NOMO-1 treated with dmso at 0.1 percent for 144 hours (cell line): ENCODE measurements around the gene FTMT.
"Not testable (repeated sequence)": the region's sequence is repeated elsewhere in the genome, so short reads cannot be mapped to it uniquely, and the experiment has no call there.

Experiments
- DNase-seq: peaks from one replicate; lab custom pipeline; 2025; ENCODE audit not compliant: unreplicated experiment; lab: John Stamatoyannopoulos, UW

FTMT gene

DNA sequence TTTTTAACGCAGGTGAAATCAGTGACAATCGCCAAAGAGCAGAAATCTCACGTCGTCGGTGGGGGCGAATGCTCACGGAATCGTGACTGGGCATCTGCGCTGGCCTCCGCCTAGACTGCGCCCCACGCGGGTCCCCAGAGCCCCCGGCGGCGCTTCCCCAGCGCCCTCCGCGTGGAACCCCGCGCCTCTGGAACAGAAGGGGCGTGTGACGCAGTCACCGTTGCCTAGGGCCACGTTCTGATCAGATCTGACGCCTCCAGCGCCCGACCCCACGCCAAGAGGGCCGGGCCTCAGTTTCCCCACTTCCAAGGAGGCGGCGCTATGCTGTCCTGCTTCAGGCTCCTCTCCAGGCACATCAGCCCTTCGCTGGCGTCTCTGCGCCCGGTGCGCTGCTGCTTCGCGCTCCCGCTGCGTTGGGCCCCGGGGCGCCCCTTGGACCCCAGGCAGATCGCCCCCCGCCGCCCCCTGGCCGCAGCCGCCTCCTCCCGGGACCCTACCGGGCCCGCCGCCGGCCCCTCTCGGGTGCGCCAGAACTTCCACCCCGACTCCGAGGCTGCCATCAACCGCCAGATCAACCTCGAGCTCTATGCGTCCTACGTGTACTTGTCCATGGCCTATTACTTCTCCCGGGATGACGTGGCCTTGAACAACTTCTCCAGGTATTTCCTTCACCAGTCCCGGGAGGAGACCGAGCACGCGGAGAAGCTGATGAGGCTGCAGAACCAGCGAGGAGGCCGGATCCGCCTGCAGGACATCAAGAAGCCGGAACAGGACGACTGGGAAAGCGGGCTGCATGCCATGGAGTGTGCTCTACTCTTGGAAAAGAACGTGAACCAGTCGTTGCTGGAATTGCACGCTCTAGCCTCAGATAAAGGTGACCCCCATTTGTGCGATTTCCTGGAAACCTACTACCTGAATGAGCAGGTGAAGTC is at the start of gene FTMT:
Gene FTMT (plus strand): TSS at position 240 of the 932 bp plus-strand sequence. CDS start 82 bp downstream, at position 322.
- DNase-seq, result no peak

DNA sequence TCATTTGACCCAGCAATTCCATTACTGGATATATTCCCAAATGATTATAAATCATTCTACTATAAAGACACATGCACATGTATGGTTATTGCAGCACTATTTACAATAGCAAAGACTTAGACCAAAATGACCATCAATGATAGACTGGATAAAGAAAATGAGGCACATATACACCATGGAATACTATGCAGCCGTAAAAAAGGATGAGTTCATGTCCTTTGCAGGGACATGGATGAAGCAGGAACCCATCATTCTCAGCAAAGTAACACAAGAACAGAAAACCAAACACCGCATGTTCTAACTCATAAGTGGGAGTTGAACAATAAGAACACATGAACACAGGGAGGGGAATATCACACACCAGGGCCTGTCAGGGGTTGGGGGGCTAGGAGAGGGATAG is 46.4 kb upstream of the FTMT start:
- DNase-seq, result not testable (repeated sequence)

DNA sequence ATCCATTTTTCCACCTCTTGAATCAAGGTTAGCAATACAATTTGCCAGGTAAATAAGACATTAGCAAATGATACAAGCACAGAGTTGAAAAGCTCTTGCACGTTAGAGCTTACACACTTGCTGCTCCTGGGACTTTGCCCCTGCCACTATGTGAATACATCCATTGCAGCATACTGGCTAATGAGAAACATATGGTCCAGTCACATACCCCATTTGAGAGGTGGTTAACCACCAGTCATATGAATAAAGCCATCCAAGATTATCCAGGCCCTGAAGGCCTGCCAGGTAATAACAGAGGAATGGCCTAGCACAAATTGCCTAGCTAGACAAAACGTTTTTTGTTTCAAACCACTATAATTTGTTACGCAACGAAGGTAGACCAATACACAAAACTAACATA is 45.8 kb upstream of the FTMT start:
- DNase-seq, result no peak

DNA sequence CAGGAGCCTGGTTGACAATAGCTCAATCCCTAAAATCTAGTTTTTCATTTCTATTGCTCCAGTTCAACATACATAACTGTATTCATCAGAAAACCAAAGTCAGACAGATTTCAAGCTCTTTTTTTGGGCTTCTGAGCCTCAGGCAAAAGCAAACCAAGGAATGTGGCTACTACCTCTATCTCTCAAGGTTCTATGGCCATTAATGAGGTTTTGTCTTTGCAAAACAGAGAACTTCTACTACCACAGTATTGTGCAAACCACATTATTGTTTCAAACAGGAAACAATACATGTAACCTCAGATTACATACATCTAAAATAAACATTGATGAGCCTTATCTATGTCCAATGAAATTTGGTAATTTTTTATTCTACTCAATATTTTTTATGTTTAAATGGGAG is 35.5 kb upstream of the FTMT start:
- no peak for DNase-seq

DNA sequence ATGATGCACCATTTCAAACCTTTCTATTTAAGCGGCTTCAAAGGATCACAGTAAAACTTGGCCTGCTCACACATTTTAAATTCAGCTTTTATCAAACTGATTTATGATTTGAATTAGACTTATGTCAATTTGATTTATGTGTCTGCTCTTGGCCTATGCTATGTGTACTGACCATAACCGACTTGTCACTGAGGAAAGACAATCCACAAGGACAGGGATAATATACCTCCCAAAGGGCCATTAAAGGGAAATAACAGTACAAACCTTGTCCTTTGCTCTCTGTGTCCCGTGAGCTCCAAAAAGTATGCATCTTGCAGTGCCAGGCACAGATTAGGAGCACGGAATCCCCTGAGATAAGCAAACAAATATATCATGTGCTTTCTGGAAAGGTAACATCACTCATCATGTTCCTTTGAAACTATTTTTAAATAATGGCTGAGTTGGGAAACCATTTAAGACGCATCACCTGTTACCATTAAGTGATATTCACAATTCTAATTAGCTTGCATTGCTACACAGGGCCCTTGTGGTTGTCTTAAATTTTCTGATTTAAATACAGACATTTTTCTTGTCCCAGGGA is 31.9 kb upstream of the FTMT start:
- no peak for DNase-seq

DNA sequence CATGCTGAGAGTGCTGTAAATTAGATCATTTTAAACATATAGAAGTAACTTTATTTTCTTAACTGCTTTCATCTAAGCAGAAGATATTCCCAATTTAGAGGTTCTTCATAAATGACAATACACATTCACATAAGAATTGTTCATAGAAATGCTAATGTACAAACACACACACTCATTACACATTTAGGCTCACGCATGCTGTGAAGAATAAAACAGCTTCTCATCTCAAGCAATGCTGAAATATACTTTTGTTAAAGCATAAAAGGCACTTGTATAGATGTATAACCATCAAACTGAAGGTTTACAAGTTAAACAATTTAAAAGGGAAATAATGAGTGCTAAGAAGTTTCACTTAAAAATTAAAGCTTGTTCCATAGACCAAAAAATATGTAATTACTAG is 18.1 kb upstream of the FTMT start:
- DNase-seq, result no peak

DNA sequence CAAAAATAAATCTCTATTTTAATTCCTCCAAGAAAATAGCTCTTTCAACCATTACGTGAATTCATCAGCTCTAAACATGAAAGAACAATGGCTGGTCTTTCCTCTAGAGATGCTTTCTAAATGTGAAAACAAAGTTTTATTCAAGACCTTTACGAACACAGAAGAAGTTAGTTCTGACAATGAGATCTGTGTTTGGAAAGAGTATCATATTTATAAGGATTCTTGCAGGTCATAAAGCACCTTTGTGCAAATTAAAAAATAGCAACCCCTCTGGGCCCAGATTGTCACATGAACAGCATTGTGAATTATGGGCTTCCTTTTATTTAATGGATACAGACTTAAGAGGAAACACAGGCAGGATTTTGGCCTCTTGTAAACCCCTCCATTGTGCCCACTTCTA is 17.7 kb upstream of the FTMT start:
- DNase-seq, result no peak

DNA sequence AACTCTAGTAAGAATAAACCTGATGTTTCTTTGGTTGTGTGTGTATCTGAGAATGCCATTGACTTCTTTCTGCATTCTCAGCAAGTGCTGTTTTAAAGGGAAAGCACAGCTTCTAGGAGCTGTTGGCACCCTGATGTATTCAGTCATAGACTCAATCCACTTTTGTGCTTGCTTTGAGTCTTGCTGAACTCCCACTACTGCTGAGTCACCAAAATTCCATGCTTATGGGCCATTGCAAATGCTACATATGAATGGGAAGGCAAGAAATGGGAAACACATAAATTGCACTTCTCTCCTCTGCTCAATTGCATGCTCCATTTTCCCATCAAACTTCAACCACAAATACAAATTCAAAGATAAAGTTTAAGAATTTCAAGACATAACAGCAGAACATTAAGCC is 9.8 kb upstream of the FTMT start:
- no peak for DNase-seq

DNA sequence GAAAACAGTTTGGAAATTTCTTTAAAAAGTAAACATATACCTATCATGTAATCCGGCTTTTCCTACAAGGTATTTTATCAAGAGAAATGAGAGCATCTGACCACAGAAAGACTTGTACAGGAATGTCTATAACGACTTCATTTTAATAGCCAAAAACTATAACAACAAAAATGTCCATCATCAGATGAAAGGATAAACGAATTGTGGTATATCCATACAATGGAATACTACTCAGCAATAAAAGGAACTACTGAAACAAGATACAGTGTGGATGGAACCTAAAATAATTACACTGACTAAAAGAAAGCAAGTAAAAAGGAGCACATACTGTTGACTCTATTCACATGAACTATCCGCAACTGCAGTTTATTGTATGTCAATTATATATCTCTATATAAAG is 1.4 kb upstream of the FTMT start:
- DNase-seq, result no peak

DNA sequence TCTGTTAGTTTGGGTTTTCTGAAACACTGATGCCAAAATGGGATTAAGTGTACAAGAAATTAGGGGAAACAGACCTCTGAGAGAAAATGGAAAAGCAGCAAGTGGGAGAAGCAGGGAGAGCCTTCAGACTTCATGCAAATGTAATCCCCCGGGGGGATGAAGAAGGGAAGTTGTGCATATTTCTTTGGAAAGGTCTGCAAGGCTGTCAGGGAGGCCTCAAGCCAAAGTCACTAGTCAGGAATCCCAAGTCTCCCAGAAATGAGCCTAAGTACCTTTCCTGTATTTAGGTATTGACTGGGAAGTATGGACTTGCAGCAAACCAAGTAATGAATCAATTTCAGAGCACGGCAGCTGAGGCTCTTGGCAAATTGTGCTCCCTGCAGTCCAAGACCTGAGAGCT is 2.2 kb downstream of the FTMT start:
- no peak for DNase-seq

DNA sequence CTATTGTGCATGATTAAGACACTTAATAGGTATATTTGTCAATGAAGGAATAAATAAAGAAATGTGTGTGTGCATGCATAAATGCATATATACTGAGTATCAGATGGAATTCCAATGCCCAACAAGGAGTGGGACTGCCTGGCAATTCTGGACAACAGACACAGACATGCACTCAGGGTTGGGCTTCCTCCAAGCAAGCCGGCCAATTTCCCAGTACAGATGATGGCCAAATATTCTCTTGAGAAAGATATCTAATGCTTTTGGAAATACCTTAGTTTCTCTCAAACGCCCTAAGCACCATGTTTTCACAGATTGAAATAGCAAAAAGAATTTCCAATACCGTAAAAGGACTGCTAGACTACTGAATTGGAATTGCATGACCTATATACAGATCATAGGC is 11.1 kb downstream of the FTMT start:
- no peak for DNase-seq

DNA sequence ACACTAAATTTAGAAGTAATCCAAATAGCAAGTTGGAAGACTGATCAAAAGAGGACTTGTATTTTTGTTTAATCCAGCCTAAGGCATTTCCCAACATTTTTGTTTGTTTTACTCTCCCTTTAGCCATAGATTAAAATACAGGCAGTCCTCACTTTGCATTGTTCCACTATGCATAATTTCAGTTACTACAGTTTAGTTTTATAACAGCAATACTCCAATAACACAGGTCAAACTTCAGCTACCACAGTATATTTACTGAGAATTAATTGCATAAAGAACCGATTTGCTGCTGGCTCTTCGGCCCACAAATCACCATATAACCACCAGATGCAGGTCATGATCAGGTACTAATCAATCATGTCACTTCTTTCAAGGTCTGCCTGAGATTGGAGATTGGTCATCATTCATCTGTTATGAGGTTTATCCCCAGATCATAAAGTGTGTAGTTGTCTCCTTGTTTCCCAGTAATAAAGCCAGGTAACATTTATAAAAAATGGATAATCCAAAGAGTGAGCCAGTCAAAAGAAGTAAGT is 12.1 kb downstream of the FTMT start:
- no peak for DNase-seq

DNA sequence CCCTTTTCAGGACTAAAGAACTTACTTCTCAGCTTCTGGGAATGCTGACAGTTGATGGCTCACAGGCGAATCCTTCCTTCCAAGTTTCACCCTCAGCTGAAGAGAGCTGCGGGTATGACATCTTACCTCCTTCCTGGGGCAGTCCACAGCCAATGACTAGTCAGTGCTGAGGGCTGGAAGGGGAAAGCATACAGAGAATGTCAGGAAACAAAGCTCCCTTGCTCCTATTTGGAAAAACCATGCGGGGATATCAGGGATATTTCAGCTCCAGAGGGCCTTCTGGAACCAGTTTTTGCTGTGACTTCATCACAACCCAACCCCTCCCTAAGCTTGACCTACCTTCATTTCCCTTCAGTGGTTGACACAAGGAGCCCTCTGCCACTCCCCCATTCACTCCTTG is 15.7 kb downstream of the FTMT start:
- no peak for DNase-seq

DNA sequence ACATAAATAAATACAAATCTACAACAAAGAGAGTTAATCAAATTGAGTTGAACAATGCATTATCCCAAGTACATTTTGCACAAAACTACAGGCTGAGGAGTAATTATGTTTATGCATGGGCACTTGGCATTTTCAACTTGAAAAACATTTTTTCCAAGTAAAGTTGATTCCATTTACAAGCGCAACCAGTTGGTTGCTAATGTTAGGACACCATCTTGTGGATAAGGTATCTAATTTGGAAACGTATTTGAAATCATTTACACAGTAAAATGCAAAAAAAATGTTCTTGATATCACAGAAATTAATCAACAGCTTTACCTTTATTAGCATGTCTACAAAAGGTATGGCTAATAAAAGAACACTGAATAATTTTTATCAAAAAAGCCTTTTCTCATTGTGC is 18.8 kb downstream of the FTMT start:
- DNase-seq, result no peak

DNA sequence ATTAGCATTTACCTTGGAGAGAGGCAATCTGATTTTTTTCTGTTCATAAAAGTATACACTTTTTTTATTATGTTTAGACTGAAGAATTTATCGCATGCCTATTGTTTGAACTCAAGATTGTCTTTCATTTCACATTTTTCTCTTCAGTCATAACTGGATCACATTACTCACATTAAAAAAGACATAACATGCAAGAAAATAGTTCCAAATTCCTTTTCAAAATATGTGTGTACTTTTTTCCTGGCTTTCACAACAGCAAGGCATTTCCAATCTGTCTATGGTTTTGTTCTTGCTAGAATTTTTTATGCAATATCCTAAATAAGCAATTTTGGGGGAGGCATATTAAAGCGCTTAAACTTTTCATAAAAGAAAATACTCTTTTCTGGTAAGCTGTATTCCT is 21.2 kb downstream of the FTMT start:
- no peak for DNase-seq

DNA sequence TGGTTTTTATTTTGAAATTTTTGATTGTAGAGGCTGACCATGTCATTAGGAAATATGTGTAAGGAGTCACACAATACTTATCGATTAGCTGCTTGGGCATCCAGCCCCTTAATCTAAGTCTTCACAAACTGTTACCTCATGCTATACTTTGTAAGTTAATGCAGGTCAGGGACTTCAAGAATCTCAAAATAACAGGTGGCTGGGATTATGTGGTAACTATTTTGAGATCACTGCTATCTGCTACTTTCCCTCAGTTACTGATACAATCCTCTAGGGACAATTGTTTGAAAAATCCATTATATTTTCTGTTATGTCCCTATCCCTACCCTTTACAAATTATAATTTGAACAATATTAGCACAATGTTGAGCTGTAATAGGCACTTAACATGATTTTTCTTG is 21.7 kb downstream of the FTMT start:
- no peak for DNase-seq

DNA sequence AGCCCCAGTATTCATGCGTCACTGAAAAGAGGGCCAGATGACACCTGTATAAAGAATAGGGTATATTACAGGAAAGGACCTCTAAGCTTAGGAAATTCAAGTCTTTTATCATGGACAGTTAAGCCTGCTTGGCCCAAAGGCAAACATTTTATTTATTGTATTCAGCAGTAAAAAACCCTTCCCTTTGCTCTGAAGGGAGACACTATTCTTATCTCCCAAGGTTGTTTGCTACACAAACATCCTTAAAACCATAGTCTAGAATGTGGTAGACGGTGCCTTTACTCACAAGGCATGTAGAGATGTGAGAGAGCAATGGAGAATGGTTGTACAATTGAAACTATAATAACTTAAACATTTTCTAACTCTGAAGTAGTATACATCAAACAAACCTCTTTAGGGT is 33.9 kb downstream of the FTMT start:
- no peak for DNase-seq

DNA sequence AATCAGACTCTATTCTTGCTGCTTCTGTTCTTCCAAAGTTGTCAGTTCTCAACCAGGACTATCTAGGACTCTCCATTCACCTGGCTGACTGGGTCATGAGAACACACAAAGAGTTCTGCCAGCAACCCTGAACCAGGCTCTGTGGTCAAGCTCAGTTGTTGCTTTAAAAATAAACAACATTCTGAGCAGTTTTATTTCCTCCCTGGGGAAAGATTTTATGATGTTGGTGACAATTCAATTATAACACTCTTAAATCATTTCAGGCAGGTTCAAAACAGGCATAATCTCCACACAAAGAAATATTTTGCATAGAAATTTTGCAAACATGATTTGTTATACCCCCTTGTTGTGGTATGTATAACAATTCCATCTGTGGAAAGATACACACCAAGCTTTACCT is 36.0 kb downstream of the FTMT start:
- DNase-seq, result no peak

DNA sequence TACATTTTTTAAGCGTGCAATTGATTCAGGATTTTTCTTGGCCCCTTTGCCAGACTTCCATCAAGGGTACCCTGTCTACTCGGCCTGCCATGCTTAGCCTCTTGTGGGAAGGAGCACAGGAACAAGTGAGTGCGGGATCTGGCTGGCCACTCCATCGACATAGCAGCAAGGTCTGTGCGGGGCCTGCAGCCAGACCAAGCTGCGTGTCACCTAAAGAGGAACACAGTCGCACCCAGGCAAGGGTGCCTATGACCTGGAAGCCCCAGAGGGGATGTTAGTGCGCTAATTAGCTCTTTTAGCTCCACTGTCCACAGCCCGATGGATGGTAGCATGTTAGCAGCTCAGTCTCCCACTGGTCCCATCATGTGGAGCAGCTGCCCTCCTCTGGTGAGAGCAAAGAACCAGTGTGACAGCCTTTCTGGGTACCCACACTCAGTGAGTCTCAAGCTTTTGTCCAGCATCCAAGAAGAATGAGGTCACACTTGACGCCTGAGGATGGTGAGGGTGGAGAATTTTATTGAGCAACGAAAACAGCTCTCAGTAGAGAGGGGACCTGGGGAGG is 38.7 kb downstream of the FTMT start:
- no peak for DNase-seq

DNA sequence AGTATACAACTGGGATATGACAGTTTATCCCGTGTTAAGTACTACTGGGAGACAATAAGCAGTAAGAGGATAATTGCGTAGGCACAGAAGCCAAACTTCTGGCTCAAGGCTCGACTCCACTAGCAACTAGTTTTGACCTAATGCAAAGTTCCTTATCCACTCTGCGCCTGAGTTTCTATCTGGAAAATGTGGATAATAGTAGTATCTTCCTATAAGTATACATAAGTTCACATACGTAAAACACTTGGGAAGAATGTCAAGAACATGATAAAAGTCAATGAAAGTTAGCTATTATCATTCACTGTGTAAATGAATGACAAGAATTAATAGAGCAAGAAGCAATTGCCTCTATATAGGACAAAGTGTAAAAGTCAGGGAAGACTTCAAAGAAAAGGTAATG is 45.7 kb downstream of the FTMT start:
- no peak for DNase-seq

DNA sequence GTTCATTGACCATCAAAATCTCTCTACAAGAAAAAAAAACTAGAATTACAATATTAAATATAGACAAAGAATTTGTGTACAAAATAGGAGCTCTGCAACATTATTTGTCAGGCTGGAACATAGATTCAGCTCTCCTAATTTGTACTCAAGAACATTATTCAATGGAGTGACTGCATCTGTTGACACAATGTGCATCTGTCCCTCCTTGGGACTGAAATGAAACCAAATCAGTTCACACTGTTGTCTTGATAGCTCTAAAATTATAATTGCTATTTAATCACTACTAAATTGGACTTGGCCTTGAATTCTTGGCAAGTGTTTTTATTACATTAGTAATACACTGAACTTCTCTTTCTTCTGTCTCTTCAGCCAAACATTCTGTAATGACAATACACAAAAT is 47.7 kb downstream of the FTMT start:
- DNase-seq, result no peak
